Measurements from ENCODE around the gene SUPT3H.

SUPT3H gene

DNA sequence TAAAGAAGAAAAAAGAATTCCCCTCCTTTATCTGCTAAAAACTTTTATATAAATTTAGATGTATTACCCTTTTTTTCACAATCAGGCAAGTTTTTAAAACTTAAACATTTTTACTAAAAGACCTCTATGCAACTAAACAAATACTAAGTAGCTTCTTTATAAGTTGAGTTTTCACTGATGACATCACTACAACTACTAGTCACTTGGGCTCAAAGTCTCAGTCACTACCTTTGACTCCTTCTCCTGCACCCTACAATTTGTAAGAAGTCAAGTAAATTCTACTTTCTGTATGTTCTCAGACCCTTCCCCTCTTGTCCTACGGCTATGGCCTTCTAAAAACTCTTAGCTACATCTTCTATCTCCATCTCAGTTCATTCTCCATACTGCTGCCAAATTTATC, 11.2 kb downstream of the SUPT3H start:
- Histone ChIP-seq H3K36me3 (no peaks in the 10 kb centered on the region), H3K27ac (no peak overlapping the region), H3K4me3 (no peak overlapping the region), H3K4me1 (no peaks in the 10 kb centered on the region), H3K27me3 (no peaks in the 10 kb centered on the region), H3K9me3 (no peaks in the 10 kb centered on the region)
- DNase-seq, result no peak
- intact Hi-C loops (cut with DNase I; ENCODE audit: low total_unique reads), result no loop called here
- TF ChIP-seq, protein P1, sequence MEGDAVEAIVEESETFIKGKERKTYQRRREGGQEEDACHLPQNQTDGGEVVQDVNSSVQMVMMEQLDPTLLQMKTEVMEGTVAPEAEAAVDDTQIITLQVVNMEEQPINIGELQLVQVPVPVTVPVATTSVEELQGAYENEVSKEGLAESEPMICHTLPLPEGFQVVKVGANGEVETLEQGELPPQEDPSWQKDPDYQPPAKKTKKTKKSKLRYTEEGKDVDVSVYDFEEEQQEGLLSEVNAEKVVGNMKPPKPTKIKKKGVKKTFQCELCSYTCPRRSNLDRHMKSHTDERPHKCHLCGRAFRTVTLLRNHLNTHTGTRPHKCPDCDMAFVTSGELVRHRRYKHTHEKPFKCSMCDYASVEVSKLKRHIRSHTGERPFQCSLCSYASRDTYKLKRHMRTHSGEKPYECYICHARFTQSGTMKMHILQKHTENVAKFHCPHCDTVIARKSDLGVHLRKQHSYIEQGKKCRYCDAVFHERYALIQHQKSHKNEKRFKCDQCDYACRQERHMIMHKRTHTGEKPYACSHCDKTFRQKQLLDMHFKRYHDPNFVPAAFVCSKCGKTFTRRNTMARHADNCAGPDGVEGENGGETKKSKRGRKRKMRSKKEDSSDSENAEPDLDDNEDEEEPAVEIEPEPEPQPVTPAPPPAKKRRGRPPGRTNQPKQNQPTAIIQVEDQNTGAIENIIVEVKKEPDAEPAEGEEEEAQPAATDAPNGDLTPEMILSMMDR (IDR thresholded peaks at IDR 0.05), result no peak

DNA sequence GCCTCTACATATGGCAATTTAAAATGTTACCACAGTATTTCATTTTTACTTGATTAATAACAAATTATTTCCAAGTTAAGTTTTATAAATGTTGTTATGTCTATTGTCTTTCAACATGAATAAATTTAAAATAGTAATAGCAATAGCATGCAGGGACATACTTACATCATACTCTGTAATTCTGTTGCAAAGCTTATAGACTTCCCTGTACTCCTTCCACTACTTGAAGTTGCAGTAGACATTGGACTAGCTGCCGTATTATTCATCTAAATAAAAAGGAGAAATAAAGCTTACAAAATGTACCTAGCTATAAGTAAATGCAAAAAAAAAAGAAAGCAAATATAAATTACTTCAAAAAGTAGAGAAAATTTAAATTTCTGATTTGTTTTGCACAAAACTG, 12.7 kb downstream of the SUPT3H start:
- Histone ChIP-seq H3K4me3 (no peak overlapping the region), H3K9me3 (no peaks in the 10 kb centered on the region), H3K4me1 (no peaks in the 10 kb centered on the region), H3K27ac (no peak overlapping the region), H3K36me3 (no peaks in the 10 kb centered on the region), H3K27me3 (no peaks in the 10 kb centered on the region)
- no peak for DNase-seq
- intact Hi-C loops (cut with DNase I; ENCODE audit: low total_unique reads), result no loop called here
- TF ChIP-seq, protein P1 (IDR thresholded peaks at IDR 0.05), result no peak

GRCh38 chr6:45364466-45364865, 13.3 kb downstream of the SUPT3H start:
- no peak for DNase-seq
- no peak overlapping the region for H3K4me3 ChIP-seq
- intact Hi-C loops (cut with DNase I; ENCODE audit: low total_unique reads), result no loop called here
- TF ChIP-seq, protein P1 (IDR thresholded peaks at IDR 0.05), result no peak
- H3K27ac ChIP-seq, result no peak overlapping the region
- no peaks in the 10 kb centered on the region for H3K4me1 ChIP-seq
- no peaks in the 10 kb centered on the region for H3K9me3 ChIP-seq
- H3K36me3 ChIP-seq, result no peaks in the 10 kb centered on the region
- H3K27me3 ChIP-seq, result no peaks in the 10 kb centered on the region

- no peak for DNase-seq
- intact Hi-C loops (cut with DNase I; ENCODE audit: low total_unique reads), result no loop called here
- Histone ChIP-seq H3K36me3 (no peaks in the 10 kb centered on the region), H3K4me1 (no peaks in the 10 kb centered on the region), H3K4me3 (no peak overlapping the region), H3K9me3 (no peaks in the 10 kb centered on the region), H3K27me3 (no peaks in the 10 kb centered on the region), H3K27ac (no peak overlapping the region)
- TF ChIP-seq, protein P1 (IDR thresholded peaks at IDR 0.05), result no peak
Observed at GRCh38 chr6:45353654-45354053, 24.1 kb downstream of the SUPT3H start.

DNA sequence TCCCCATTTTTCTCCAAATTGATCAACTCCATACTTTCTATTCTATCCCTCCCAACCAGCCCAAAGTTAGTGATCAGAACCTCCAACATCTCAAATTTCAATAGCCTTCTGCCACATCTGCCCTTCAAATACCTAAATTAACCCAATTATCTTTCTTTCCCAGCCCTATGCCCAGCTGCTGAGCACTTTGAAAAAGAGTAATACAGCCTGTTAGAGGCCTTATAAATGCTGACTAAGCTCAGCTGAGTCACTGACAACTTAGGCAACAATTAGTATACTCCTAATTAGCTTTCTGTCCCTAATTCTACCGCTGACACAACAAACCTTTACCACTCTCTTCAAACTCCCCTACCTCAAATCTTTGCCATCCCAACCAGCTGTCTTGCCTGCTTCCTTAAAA, 26.1 kb downstream of the SUPT3H start:
- Histone ChIP-seq H3K4me1 (no peaks in the 10 kb centered on the region), H3K9me3 (no peaks in the 10 kb centered on the region), H3K27me3 (no peaks in the 10 kb centered on the region), H3K4me3 (no peak overlapping the region), H3K36me3 (no peaks in the 10 kb centered on the region), H3K27ac (no peak overlapping the region)
- intact Hi-C loops (cut with DNase I; ENCODE audit: low total_unique reads), result no loop called here
- DNase-seq, result no peak
- TF ChIP-seq, protein P1 (IDR thresholded peaks at IDR 0.05), result no peak

DNA sequence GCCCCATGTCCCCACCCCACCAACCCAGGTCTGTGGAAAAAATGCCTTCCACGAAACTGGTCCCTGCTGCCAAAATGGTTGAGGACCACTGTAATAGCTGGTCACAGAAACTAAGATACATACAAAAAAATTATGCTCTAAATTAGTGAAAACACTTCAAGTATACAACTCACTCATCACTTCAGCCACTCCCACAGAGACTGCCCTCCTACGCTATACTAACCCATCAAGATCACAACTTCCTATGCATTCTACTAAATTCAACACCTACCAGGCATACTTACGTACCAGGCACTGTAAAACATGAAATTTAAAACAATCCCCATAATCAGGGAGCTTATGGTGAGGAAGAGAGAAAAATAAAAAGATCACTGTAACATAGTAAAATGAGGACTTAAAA, 26.7 kb downstream of the SUPT3H start:
- DNase-seq, result no peak

More for the DNA sequence above, 26.7 kb downstream of the SUPT3H start:
- Histone ChIP-seq H3K36me3 (no peaks in the 10 kb centered on the region), H3K4me1 (no peaks in the 10 kb centered on the region), H3K27me3 (no peaks in the 10 kb centered on the region), H3K9me3 (no peaks in the 10 kb centered on the region), H3K27ac (no peak overlapping the region), H3K4me3 (no peak overlapping the region)
- TF ChIP-seq, protein P1 (IDR thresholded peaks at IDR 0.05), result no peak
- intact Hi-C loops (cut with DNase I; ENCODE audit: low total_unique reads), result no loop called here

Measured in tibial artery (tissue), 4 donors.